CD4-positive, alpha-beta T cell (primary cell): Measurements from ENCODE around the gene ADAMTSL2. TPM values are rescaled to one million over a fixed set of nuclear protein-coding genes. Genes with fewer than 3 reads are reported as not detected.

ENCODE experiments used
- ATAC-seq: fragments of 200-7000 bp; cut with Tn5 transposase; one replicate; pipeline ENCODE4 v1.10.0; 2022; ENCODE audit warnings: mild to moderate bottlenecking; ENCODE audit not compliant: poor library complexity
- CTCF ChIA-PET: fragments of 350-600 bp; sonication (Branson Sonifier 250); formaldehyde crosslinking; loops from one replicate; lab custom pipeline; 2021; ENCODE audit warnings: antibody characterized with exemption, inconsistent platforms; lab: Charles Lee
- POLR2A ChIA-PET: fragments of 350-600 bp; sonication (Branson Sonifier 250); formaldehyde crosslinking; loops from one replicate; lab custom pipeline; 2021; ENCODE audit warnings: antibody characterized with exemption, inconsistent platforms; lab: Charles Lee
- DNase-seq, 14 experiments: peaks; one replicate each; pipeline ENCODE4 v3.0.0-alpha.2; 2013 to 2020; ENCODE audit warnings: mixed read lengths in 2 of 14
- H3K27ac ChIP-seq, 2 donors: one replicate each; pipeline versions ENCODE4 v1.5.1 to v1.7.0; 2013; ENCODE audit warnings: low read length in 2 of 2, low read depth in 1 of 2, mild to moderate bottlenecking in 1 of 2
- H3K27me3 ChIP-seq, 2 experiments: 1 replicate in 1 of 2; 2 replicates in 1 of 2; pipeline versions ENCODE4 v1.6.1 to v1.7.0; 2013; ENCODE audit warnings: low read length in 2 of 2, control low read depth in 1 of 2, mild to moderate bottlenecking in 1 of 2, moderate library complexity in 1 of 2; ENCODE audit not compliant: insufficient read depth in 2 of 2, control insufficient read depth in 1 of 2
- H3K36me3 ChIP-seq: one replicate; pipeline ENCODE4 v1.6.1; 2013; ENCODE audit warnings: low read length, control low read depth; ENCODE audit not compliant: insufficient read depth
- H3K4me1 ChIP-seq: one replicate; pipeline ENCODE4 v1.6.1; 2013; ENCODE audit warnings: low read length, control low read depth; ENCODE audit not compliant: insufficient read depth
- H3K4me3 ChIP-seq: one replicate; pipeline ENCODE4 v1.5.1; 2013; ENCODE audit warnings: mild to moderate bottlenecking, low read length, moderate library complexity
- H3K9me3 ChIP-seq, 2 experiments: 1 replicate in 1 of 2; 2 replicates in 1 of 2; pipeline versions ENCODE4 v1.6.1 to v1.7.0; 2013; ENCODE audit warnings: low read length in 2 of 2, mild to moderate bottlenecking in 2 of 2, control low read depth in 1 of 2, moderate library complexity in 1 of 2; ENCODE audit not compliant: control insufficient read depth in 1 of 2, insufficient read depth in 1 of 2
- H3K27ac Mint-ChIP-seq: one replicate; pipeline ENCODE4 v1.8.0; 2020; ENCODE audit warnings: mixed read lengths
- H3K27me3 Mint-ChIP-seq: one replicate; pipeline ENCODE4 v1.8.0; 2021; ENCODE audit warnings: mixed read lengths
- H3K36me3 Mint-ChIP-seq: one replicate; pipeline ENCODE4 v1.8.0; 2021; ENCODE audit warnings: low read depth, mixed read lengths
- H3K4me1 Mint-ChIP-seq: one replicate; pipeline ENCODE4 v1.8.0; 2021; ENCODE audit warnings: low read depth, mixed read lengths
- H3K4me3 Mint-ChIP-seq: one replicate; pipeline ENCODE4 v1.8.0; 2020; ENCODE audit warnings: mild to moderate bottlenecking, mixed read lengths
- H3K9me3 Mint-ChIP-seq: one replicate; pipeline ENCODE4 v1.8.0; 2020; ENCODE audit warnings: mixed read lengths
- intact Hi-C, 2 experiments: fragments of 100-400 bp; cut with DNase I in 1 of 2; cut with micrococcal nuclease in 1 of 2; formaldehyde crosslinking; loops; one replicate each; pipeline versions ENCODE4 v1.15.1 to v1.9.0; 2023 to 2025; cut with DNase I, micrococcal nuclease
- total RNA-seq, 174 experiments: library from RNA in 2 of 174; stranded (reverse) in 2 of 174; gene quantifications; one replicate each; pipeline ENCODE4 v1.2.3 and lab custom pipeline; 2021 to 2026
- TF ChIP-seq, protein P1 (sequence below): fragments of 200-600 bp; IDR thresholded peaks from one replicate; pipeline ENCODE4 v1.8.0; 2022; ENCODE audit warnings: antibody characterized with exemption, mild to moderate bottlenecking

ADAMTSL2 gene
- total RNA-seq, 2 experiments from 2014 or later: 1.2 to 1.3 TPM

- intact Hi-C loops: no loop called here
- no peak for DNase-seq
- no peak overlapping the region for H3K27ac Mint-ChIP-seq
Observed at GRCh38 chr9:133516256-133516960, 18.1 kb upstream of the ADAMTSL2 start.

DNA sequence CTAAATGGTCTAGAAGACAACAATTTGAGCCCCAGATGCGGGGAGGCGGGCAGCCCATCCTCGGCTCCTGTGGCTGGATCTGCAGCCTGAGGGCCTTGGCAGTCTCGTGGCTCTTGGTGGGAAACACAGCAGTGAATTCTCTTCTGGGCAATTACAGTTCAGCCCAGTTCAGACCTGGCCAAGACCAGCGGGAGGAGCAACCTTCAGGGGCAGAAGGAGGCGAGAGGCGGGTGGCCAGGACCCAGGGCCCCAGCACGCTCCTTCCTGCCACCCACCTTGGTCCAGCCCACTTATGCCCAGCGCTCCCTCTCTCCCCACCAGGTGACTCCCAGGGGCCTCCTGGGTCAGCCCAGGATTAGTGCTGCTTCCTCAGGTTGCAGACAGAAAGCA is 17.5 kb upstream of the ADAMTSL2 start:
- no peak for ATAC-seq
- Histone ChIP-seq H3K9me3 (no peaks in the 10 kb centered on the region), H3K4me3 (no peak overlapping the region), H3K4me1 (no peaks in the 10 kb centered on the region), H3K36me3 (no peaks in the 10 kb centered on the region), H3K27me3 (no peaks in the 10 kb centered on the region), H3K27ac (no peak overlapping the region)
- TF ChIP-seq, protein P1, sequence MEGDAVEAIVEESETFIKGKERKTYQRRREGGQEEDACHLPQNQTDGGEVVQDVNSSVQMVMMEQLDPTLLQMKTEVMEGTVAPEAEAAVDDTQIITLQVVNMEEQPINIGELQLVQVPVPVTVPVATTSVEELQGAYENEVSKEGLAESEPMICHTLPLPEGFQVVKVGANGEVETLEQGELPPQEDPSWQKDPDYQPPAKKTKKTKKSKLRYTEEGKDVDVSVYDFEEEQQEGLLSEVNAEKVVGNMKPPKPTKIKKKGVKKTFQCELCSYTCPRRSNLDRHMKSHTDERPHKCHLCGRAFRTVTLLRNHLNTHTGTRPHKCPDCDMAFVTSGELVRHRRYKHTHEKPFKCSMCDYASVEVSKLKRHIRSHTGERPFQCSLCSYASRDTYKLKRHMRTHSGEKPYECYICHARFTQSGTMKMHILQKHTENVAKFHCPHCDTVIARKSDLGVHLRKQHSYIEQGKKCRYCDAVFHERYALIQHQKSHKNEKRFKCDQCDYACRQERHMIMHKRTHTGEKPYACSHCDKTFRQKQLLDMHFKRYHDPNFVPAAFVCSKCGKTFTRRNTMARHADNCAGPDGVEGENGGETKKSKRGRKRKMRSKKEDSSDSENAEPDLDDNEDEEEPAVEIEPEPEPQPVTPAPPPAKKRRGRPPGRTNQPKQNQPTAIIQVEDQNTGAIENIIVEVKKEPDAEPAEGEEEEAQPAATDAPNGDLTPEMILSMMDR: no peak
- no peak for DNase-seq
- CTCF ChIA-PET: no interaction called here
- intact Hi-C loops: no loop called here
- Mint-ChIP-seq H3K9me3 (no peaks in the 10 kb centered on the region), H3K27me3 (no peaks in the 10 kb centered on the region), H3K4me3 (no peak overlapping the region), H3K27ac (no peak overlapping the region), H3K36me3 (no peaks in the 10 kb centered on the region), H3K4me1 (no peaks in the 10 kb centered on the region)
- POLR2A ChIA-PET: no interaction called here

More at GRCh38 chr9:133516256-133516960, 18.1 kb upstream of the ADAMTSL2 start:
- Mint-ChIP-seq H3K27me3 (no peaks in the 10 kb centered on the region), H3K9me3 (no peaks in the 10 kb centered on the region), H3K4me1 (no peaks in the 10 kb centered on the region), H3K36me3 (no peaks in the 10 kb centered on the region), H3K4me3 (no peak overlapping the region)
- Histone ChIP-seq H3K9me3 (no peaks in the 10 kb centered on the region), H3K4me3 (no peak overlapping the region), H3K27me3 (no peaks in the 10 kb centered on the region), H3K4me1 (no peaks in the 10 kb centered on the region), H3K36me3 (no peaks in the 10 kb centered on the region), H3K27ac (no peak overlapping the region)
- TF ChIP-seq, protein P1: no peak
- ATAC-seq: no peak
- ChIA-PET POLR2A (no interaction called here), CTCF (no interaction called here)

DNA sequence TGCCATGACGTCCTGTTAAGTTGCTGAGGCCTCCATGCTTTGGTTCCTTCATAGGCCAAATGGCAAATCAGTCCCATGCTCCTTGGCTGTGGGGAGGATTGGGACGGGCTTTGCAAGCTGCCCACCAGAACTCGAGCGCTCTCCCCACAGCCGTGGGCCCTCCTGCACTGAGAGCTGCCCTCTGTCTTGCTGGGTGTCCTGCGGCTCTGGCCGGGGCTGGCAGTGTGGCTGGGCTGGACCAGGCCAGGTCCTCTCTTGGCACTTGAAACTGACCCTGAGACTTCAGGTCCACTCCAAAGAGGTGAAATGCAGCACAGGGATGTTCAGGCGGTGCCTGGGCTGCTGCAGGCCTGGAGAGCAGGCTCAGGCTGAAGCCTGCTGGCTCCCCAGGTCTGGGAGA is 16.8 kb upstream of the ADAMTSL2 start:
- ATAC-seq (no peak), DNase-seq (no peak)
- Histone ChIP-seq H3K27me3 (no peaks in the 10 kb centered on the region), H3K27ac (no peak overlapping the region), H3K4me1 (no peaks in the 10 kb centered on the region), H3K9me3 (no peaks in the 10 kb centered on the region), H3K36me3 (no peaks in the 10 kb centered on the region), H3K4me3 (no peak overlapping the region)
- TF ChIP-seq, protein P1: no peak
- Mint-ChIP-seq H3K27me3 (no peaks in the 10 kb centered on the region), H3K4me3 (no peak overlapping the region), H3K4me1 (no peaks in the 10 kb centered on the region), H3K36me3 (no peaks in the 10 kb centered on the region), H3K27ac (no peak overlapping the region), H3K9me3 (no peaks in the 10 kb centered on the region)
- POLR2A ChIA-PET: no interaction called here
- intact Hi-C loops: no loop called here
- CTCF ChIA-PET: no interaction called here
